HEK293 (cell line): ENCODE results near the gene MAVS.

ENCODE experiments used
- CTCF ChIA-PET: fragments of 350-600 bp; formaldehyde crosslinking; extraction: SDS; loops from one replicate; lab custom pipeline; 2021; ENCODE audit warnings: antibody characterized with exemption; lab: Yijun Ruan, JAX
- POLR2A ChIA-PET: fragments of 300-600 bp; formaldehyde crosslinking; extraction: SDS; loops from one replicate; lab custom pipeline; 2020; ENCODE audit warnings: antibody characterized with exemption, inconsistent platforms; lab: Yijun Ruan, JAX
- H3K27ac ChIP-seq: fragments of 200-500 bp; sonication (Bioruptor generic); 2 replicates; pipeline ENCODE4 v1.5.1; 2014; ENCODE audit warnings: low read depth, low read length, control low read depth, inconsistent platforms; ENCODE audit errors: extremely low read depth
- H3K36me3 ChIP-seq, 2 experiments: fragments of 200-500 bp in 1 of 2; sonication (Bioruptor generic) in 1 of 2; 1 replicate in 1 of 2; 2 replicates in 1 of 2; pipeline ENCODE4 v1.5.1; 2014 to 2017; ENCODE audit warnings: inconsistent platforms in 2 of 2, low read length in 2 of 2; ENCODE audit not compliant: control insufficient read depth in 2 of 2, insufficient read depth in 1 of 2
- H3K4me1 ChIP-seq: fragments of 200-500 bp; sonication (Bioruptor generic); 2 replicates; pipeline ENCODE4 v1.5.1; 2014; ENCODE audit warnings: mild to moderate bottlenecking, low read length, inconsistent platforms; ENCODE audit not compliant: control insufficient read depth, insufficient read depth
- H3K4me3 ChIP-seq: 2 replicates; pipeline ENCODE4 v1.5.1; 2011; ENCODE audit warnings: low read depth, mild to moderate bottlenecking, control low read depth, low read length, moderate library complexity
- H3K9me3 ChIP-seq: fragments of 200-500 bp; sonication (Bioruptor generic); 2 replicates; pipeline ENCODE4 v1.5.1; 2014; ENCODE audit warnings: low read depth, low read length, inconsistent platforms; ENCODE audit not compliant: control insufficient read depth, insufficient read depth
- GLIS2 ChIP-seq: fragments of 450-650 bp; formaldehyde crosslinking; IDR thresholded peaks from 2 replicates; pipeline ENCODE4 v1.5.1; 2016; ENCODE audit warnings: missing biosample characterization, missing genetic modification characterization
- ZNF169 ChIP-seq: fragments of 450-650 bp; formaldehyde crosslinking; IDR thresholded peaks from 2 replicates; pipeline ENCODE4 v1.5.1; 2016; ENCODE audit warnings: missing biosample characterization, missing genetic modification characterization
- ZNF302 ChIP-seq: fragments of 450-650 bp; formaldehyde crosslinking; IDR thresholded peaks from 2 replicates; pipeline ENCODE4 v1.5.1; 2016; ENCODE audit warnings: missing biosample characterization, missing genetic modification characterization, low read depth
- ZNF518A ChIP-seq: fragments of 450-650 bp; formaldehyde crosslinking; conservative IDR thresholded peaks from 2 replicates; pipeline ENCODE4 v1.5.1; 2016; ENCODE audit warnings: low read depth, missing biosample characterization, missing genetic modification characterization
- ZNF521 ChIP-seq: fragments of 450-650 bp; formaldehyde crosslinking; IDR thresholded peaks from 2 replicates; pipeline ENCODE4 v1.5.1; 2017; ENCODE audit warnings: missing biosample characterization, mild to moderate bottlenecking, missing genetic modification characterization
- ZNF548 ChIP-seq: fragments of 450-650 bp; formaldehyde crosslinking; IDR thresholded peaks from 2 replicates; pipeline ENCODE4 v1.5.1; 2016; ENCODE audit warnings: missing biosample characterization, missing genetic modification characterization
- ZNF561 ChIP-seq: fragments of 450-650 bp; IDR thresholded peaks from 2 replicates; pipeline ENCODE4 v1.5.1; 2018; ENCODE audit warnings: missing biosample characterization, missing genetic modification characterization, borderline replicate concordance
- ZNF664 ChIP-seq: fragments of 450-650 bp; formaldehyde crosslinking; IDR thresholded peaks from 2 replicates; pipeline ENCODE4 v1.5.1; 2016; ENCODE audit warnings: missing biosample characterization, missing genetic modification characterization
- ZNF785 ChIP-seq: fragments of 450-650 bp; formaldehyde crosslinking; IDR thresholded peaks from 2 replicates; pipeline ENCODE4 v1.5.1; 2016; ENCODE audit warnings: missing biosample characterization, missing genetic modification characterization
- ZSCAN5A ChIP-seq: fragments of 450-650 bp; formaldehyde crosslinking; IDR thresholded peaks from 2 replicates; pipeline ENCODE4 v1.5.1; 2016; ENCODE audit warnings: missing biosample characterization, missing genetic modification characterization

The MAVS gene

GRCh38 chr20:3869839-3870634 is 23.4 kb downstream of the MAVS start (continued):
- TF ChIP-seq ZNF518A: no peak
- TF ChIP-seq GLIS2: 0 out of 2 replicates have a peak, but pooled peaks have one; percentile 10
- TF ChIP-seq, all 188 proteins: peak for 6

- no peaks in the 10 kb centered on the region; the same call in 1 of the 2 replicates for H3K4me1 ChIP-seq
- no peak for TF ChIP-seq ZSCAN5A (tag by site-specific recombination)
- TF ChIP-seq ZNF664 (tag by site-specific recombination): peak; percentile 76; the same call in 1 of the 2 replicates
- H3K36me3 ChIP-seq: peaks cover 12 to 49% of the 10 kb centered on the region in 2 experiments; a peak in 2 of 3 replicates
- H3K4me3 ChIP-seq: no peak overlapping the region
- no peaks in the 10 kb centered on the region for H3K9me3 ChIP-seq
- H3K27ac ChIP-seq: peak overlapping the region; percentile 39; the same call in 1 of the 2 replicates
- CTCF ChIA-PET: interaction anchor here (1.0 to 1.1 kb wide), 2 partner anchors 24 to 172 kb away, joined by 3 read pairs; no protein-coding TSS in a partner anchor
- POLR2A ChIA-PET: interaction anchor here (0.6 to 1.1 kb wide), 2 partner anchors 12 to 51 kb away, joined by 4 to 7 read pairs; partner anchors contain the start of gene AP5S1
Measured at GRCh38 chr20:3871550-3872265, 25.1 kb downstream of the MAVS start.

- peaks cover 12 to 32% of the 10 kb centered on the region in 2 experiments; a peak in 2 of 3 replicates for H3K36me3 ChIP-seq
- no peaks in the 10 kb centered on the region; the same call in 1 of the 2 replicates for H3K4me1 ChIP-seq
- CTCF ChIA-PET: interaction anchor here (0.6 kb wide), 1 partner anchor 58 kb away, joined by 3 read pairs; no protein-coding TSS in a partner anchor
- no peaks in the 10 kb centered on the region for H3K9me3 ChIP-seq
- no peak overlapping the region for H3K4me3 ChIP-seq
- POLR2A ChIA-PET: no interaction called here
- H3K27ac ChIP-seq: no peak overlapping the region
- no peak for TF ChIP-seq ZNF521
- no peak for TF ChIP-seq ZNF785 (tag by site-specific recombination)
- TF ChIP-seq ZNF548 (tag by site-specific recombination): no peak
- no peak for TF ChIP-seq ZNF561 (tag by site-specific recombination)
- no peak for TF ChIP-seq ZNF169 (tag by site-specific recombination)
- TF ChIP-seq ZNF302 (tag by site-specific recombination): no peak
Measured at GRCh38 chr20:3873507-3873906, 26.9 kb downstream of the MAVS start.
